Activated CD4-positive, alpha-beta T cell treated with anti-CD3 and anti-CD28 coated beads, Interleukin-2, amount 50 U/mL, for 4 hours (primary cell): ENCODE measurements around the gene COX6B1.
"Not testable (repeated sequence)": the region's sequence is repeated elsewhere in the genome, so short reads cannot be mapped to it uniquely, and the experiment has no call there.

Experiments
- DNase-seq, 2 experiments: peaks; one replicate each; pipeline ENCODE4 v3.0.0-alpha.2; 2020

COX6B1 gene

DNA sequence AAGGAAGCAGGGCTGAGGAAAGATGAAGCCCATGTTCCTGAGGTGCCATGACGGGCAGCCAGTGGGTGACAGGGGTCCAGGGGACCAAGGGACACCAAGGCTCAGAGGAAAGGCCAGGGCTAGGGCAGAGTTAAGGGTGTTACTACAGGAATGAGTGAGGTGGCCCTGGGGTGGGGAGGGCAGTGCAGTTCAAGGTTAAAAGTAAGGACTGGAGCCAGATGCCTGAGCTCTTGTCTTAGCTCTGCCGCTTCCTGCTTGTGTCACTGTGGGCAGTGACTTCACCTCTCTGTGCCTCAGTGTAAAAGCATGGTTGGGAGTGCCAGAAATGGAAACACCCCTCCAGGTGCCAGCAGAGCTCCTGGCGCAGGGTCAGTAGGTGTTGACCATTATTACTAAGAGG lies 11.5 kb upstream of the COX6B1 start:
- DNase-seq = no peak

GRCh38 chr19:35637165-35637564 lies 11.0 kb upstream of the COX6B1 start:
- no peak for DNase-seq

DNA sequence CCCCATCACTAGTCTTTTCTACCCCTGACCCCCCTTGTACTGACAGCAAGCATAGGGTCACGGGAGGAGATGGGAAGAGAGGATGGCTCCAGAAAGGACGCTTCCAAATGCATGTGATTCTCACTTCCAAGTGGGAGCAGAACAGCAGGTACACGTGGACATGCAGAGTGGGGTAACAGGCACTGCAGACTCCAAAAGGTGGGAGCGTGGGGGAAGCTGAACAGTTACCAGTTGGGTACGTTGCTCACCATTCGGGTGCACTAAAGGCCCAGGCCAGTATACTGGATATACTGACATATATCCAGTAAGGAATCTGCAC lies 8.8 kb upstream of the COX6B1 start:
- no peak for DNase-seq

DNA sequence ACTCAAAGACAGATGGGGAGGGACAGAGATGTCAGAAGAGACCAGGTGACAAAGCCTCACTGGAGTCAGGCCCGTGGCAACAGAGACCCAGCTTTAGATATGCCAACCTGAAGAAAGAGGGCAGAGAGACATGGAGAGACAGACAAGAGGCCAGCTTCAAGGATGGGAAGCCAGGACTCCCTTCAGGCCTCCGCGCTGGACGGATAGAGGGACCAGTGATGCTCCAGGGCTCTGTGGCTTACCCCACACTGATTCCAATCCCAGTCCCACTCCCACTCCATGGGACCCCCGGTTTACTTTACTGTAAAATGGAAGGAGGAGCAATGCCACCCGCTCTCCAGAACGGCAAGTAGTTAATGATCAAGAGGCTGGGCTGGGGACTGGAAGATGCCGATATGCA lies 8.3 kb upstream of the COX6B1 start:
- no peak for DNase-seq

GRCh38 chr19:35641515-35642151 lies 6.5 kb upstream of the COX6B1 start, which contains the start of gene ETV2:
Gene ETV2 (plus strand): TSS chr19:35641745. CDS start chr19:35642461, 716 bp downstream.
- DNase-seq = no peak

DNA sequence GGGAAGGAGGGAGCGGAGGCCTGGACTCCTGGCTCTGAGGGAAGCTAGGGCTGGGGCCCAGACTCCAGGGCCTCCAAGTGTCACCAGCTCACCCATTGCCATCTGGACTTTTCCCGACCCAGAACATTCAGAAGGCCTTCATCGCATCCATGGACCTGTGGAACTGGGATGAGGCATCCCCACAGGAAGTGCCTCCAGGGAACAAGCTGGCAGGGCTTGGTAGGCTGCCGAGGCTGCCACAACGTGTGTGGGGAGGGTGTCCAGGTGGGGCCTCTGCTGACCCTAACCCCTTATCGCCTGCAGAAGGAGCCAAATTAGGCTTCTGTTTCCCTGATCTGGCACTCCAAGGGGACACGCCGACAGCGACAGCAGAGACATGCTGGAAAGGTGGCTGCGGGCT lies 5.8 kb upstream of the COX6B1 start:
- no peak for DNase-seq

DNA sequence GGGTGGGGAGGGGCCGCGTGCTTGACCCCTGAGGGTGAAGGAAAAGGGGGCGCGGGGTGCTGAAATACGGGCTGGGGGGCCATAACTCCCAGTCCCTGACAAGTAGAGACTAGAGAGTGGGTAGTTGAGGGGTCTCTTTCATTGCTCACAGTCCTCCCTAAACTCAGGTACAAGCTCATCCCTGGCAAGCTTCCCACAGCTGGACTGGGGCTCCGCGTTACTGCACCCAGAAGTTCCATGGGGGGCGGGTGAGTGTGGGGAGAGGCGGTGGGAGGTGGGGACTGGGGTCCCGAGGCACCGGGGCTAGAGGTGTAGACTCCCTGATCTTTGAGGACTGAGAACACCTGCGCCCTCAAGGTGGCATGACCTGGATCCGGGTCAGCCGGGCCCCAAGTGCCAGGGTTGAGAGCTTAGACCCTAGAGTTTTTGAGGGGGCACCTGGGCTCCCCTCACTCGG lies 5.3 kb upstream of the COX6B1 start:
- DNase-seq = no peak

- peak; percentile 68 to 69 for DNase-seq
Observed at GRCh38 chr19:35643255-35644205, 4.6 kb upstream of the COX6B1 start.

GRCh38 chr19:35644206-35644986 lies 3.7 kb upstream of the COX6B1 start:
- DNase-seq = peak; percentile 91 to 93

DNA sequence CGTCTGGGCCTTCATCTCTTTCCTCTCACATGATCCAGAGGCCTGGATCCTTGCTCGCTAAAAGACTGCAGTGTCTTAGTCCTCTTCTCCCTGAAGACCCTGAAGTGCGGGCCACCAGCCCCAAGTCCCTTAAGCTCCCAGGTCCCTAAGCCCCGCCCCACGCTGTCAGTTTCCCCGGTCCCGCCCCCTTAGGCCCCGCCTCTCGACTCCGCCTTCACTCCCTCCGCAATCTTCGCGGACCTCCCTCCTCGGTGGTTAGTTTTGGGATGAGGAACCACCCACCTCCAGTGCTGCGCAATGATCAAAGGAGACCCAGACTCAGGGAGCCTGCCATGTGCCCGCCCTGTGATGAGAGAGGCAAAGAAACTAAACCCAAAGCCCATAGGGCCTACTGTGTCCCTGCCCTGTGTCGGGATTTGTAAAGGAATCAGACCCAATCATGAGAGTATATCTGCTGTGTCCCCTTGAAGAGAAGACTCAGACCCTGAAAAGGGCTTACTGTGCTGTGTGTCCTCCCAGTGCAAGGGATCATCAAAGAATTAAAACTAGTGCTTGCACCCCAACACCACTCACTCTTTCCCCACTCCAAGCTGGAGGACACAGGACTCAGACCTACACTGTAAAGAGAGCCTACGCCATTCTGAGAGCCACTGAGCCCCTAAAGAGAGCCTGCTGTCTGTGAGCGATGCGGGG lies 3.0 kb upstream of the COX6B1 start:
- DNase-seq = peak; percentile 76

DNA sequence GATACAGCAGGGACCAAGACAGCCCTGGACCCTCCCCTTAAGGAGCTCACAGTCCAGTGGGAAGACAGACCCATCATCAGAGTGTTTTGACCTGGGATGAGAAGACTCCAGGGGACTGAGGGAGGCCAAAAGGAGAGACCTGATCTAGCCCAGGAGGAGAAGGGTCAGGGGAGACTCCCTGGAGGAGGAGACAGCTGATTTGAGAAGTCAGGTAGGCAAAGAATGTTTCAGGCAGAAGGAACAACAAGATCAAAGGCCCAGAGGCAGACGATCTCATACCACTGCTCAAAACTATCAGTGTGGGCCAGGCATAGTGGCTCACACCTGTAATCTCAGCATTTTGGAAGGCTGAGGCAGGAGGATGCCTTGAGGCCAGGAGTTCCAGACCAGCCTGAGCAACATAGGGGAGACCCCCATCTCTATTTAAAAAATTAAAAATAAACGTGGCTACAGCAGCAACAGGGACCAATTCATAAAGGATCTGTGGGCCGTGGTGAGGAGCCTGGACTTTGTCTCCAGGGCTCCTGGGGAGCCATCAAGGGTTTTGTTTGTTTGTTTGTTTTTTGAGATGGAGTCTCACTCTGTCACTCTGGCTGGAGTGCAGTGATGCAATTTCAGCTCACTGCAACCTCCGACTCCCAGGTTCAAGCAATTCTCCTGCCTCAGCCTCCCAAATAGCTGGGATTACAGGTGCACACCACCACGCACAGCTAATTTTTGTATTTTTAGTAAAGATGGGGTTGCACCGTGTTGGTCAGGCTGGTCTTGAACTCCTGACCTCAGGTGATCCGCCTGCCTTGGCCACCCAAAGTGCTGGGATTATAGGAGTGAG lies 2.2 kb upstream of the COX6B1 start:
- DNase-seq = no peak

- DNase-seq = no peak
Observed at GRCh38 chr19:35650581-35650980, 2.5 kb downstream of the COX6B1 start.

DNA sequence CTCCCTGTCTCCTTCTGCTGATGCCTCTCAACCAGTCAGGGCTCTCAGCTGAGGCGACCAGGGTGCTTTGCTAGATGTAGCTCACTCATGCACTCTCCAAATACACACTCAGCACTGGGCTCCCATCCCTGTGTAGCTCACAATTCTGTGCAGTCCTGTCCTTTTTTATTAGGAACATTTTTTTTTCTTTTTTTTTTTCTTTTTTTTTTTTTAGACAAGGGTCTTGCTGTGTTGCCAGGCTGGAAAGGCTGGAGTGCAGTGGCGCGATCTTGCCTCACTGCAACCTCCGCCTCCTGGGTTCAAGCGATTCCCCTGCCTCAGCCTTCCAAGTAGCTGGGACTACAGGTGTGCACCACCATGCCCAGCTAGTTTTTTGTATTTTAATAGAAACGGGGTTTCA lies 6.7 kb downstream of the COX6B1 start:
- not testable (repeated sequence) for DNase-seq

GRCh38 chr19:35655600-35655999 lies 7.5 kb downstream of the COX6B1 start:
- no peak for DNase-seq

DNA sequence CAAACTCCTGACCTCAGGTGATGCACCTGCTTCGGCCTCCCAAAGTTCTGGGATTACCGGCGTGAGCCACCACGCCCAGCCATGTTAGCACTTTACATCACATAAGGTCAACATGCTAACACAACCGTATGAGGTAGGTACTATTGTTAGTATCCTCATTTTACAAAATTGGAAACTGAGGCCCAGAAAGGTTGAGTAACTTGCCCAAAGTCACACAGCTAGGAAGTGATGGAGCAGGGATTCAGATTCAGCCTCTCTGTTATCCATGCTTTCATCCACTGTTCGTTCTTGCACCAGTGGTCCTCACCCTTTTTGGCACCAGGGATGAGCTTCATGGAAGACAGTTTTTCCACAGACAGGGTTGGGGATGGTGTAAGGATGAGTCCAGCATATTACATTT lies 8.6 kb downstream of the COX6B1 start:
- DNase-seq = no peak

DNA sequence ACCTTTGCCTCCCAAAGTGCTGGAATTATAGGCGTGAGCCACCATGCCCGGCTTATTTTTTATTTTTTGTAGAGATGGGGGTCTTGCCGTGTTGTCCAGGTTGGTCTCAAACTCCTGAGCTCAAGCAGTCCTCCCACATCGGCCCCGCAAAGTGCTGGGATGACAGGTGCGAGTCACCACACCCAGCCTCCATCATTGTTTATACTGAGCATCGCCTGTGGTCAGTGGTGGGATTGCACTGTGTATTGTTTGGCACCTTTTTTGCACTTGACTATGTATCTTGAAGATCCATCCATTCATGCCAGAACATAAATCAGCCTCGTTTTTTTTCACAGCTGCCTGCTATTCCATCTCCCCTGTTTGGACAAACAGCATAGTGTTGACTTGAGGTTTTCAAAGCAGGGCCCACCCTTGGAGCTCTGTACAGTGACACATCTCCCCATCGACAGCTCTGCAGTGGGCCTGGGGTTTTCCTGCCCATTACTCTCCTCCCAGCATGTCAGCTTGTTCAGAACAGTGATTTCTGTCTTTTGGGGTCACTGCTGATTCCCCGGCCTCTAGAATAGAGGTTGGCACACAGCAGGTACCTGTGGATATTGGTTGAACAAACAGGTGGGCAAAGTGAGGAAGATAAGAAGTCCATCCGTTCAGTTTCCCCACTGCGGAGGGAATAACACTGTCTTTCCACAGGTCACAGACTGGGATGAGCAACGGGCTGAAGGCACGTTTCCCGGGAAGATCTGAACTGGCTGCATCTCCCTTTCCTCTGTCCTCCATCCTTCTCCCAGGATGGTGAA lies 10.0 kb downstream of the COX6B1 start:
- no peak for DNase-seq

DNA sequence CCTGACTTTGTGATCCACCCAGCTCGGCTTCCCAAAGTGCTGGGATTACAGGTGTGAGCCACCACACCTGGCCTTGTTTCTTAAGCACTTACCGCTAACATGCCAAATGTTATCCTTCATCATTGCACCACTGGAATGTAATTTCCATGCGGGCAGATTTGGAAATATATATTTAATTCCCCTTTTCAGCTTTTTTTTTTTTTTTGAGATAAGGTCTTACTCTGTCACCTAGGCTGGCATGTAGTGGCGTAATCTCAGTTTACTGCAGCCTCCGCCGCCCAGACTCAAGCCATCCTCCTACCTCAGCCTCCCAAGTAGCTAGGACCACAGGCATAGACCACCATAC lies 13.8 kb downstream of the COX6B1 start:
- no peak for DNase-seq

- no peak for DNase-seq
Observed at GRCh38 chr19:35663981-35664380, 15.9 kb downstream of the COX6B1 start.

DNA sequence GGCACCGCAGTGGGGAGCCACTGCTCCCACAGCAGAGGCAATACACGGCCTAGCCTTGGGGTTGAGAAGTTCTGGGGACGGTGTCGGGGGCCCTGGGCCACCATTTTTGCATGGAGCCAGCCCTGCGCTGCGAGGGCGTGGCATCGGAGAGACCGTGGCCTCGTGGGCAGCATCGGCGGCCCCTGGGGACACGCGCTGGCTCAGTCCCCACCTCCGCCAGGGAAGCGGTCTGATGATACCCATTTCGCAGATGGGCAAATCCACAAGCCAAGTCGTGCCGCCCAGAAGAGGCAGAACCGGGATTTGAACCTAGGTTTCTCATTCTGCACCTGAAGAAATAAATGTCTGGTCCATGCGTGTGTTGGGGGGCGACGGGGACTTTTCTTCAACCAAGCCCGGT lies 17.0 kb downstream of the COX6B1 start:
- DNase-seq = no peak

GRCh38 chr19:35665604-35666003 lies 17.5 kb downstream of the COX6B1 start:
- no peak for DNase-seq

- no peak for DNase-seq
Observed at GRCh38 chr19:35666251-35666913, 18.3 kb downstream of the COX6B1 start, which contains the start of gene UPK1A. Gene UPK1A (plus strand): TSS chr19:35666517. CDS start chr19:35666813, 296 bp downstream.
